Immature natural killer cell (primary cell): Measurements from ENCODE around the gene PDSS1. TPM values are rescaled to one million over a fixed set of nuclear protein-coding genes. Genes with fewer than 3 reads are reported as not detected.

Source experiments
- DNase-seq, 3 donors: peaks; one replicate each; pipeline ENCODE4 v3.0.0; 2022; ENCODE audit warnings: mixed read lengths in 1 of 3
- H3K27ac Mint-ChIP-seq, 6 donors: one replicate each; pipeline ENCODE4 v1.8.0; 2020; ENCODE audit warnings: mixed read lengths in 6 of 6, mild to moderate bottlenecking in 5 of 6, inconsistent platforms in 4 of 6, moderate library complexity in 3 of 6
- H3K27me3 Mint-ChIP-seq, 3 donors: one replicate each; pipeline ENCODE4 v1.8.0; 2020 to 2021; ENCODE audit warnings: low read depth in 3 of 3, mild to moderate bottlenecking in 3 of 3, mixed read lengths in 3 of 3, moderate library complexity in 3 of 3, inconsistent platforms in 1 of 3
- H3K36me3 Mint-ChIP-seq, 3 donors: one replicate each; pipeline ENCODE4 v1.8.0; 2020; ENCODE audit warnings: mixed read lengths in 3 of 3, inconsistent platforms in 2 of 3, mild to moderate bottlenecking in 2 of 3
- H3K4me1 Mint-ChIP-seq, 2 donors: one replicate each; pipeline ENCODE4 v1.8.0; 2020; ENCODE audit warnings: inconsistent platforms in 2 of 2, mild to moderate bottlenecking in 2 of 2, mixed read lengths in 2 of 2, moderate library complexity in 1 of 2
- H3K4me3 Mint-ChIP-seq, 5 donors: one replicate each; pipeline ENCODE4 v1.8.0; 2020; ENCODE audit warnings: mild to moderate bottlenecking in 5 of 5, mixed read lengths in 5 of 5, inconsistent platforms in 3 of 5, moderate library complexity in 3 of 5
- H3K9me3 Mint-ChIP-seq, 6 donors: one replicate each; pipeline ENCODE4 v1.8.0; 2020; ENCODE audit warnings: mild to moderate bottlenecking in 6 of 6, mixed read lengths in 6 of 6, inconsistent platforms in 4 of 6, moderate library complexity in 3 of 6
- polyA plus RNA-seq, 3 donors: library from polyadenylated mRNA; unstranded; fragments of 300-500 nt; fragmentation: Illumina TruSeq; gene quantifications; one replicate each; pipeline ENCODE4 v1.2.3, GENCODE V29; 2021

Gene PDSS1
- polyA plus RNA-seq, 3 donors from 2014 or later = 2.5 to 4.0 (median 2.7) TPM

DNA sequence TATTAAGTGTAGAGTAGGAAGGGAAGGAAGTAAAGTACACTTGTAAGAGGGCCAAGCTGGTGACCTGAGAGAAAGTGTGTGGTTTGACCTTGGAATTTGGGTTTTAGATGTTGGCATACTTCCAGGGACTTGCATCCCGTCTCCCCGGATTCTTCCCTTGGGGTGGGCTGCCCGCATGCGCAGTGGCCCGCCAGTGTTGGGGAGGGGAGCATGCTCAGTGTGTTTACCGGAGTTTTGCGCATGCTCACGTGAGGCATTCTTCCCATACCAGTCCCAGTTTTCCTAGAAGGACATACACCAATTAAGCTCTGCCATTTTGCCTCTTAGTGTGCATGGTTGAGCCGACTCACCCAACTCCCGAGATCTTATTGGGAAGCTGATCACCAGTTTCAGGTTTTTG, 9.4 kb downstream of the PDSS1 start:
- Mint-ChIP-seq H3K27ac (no peak overlapping the region), H3K4me1 (peaks cover 12 to 22% of the 10 kb centered on the region in 2 donors), H3K9me3 (peaks cover 0 to 2% (median 0%) of the 10 kb centered on the region in 6 donors), H3K36me3 (peaks cover 20 to 45% (median 31%) of the 10 kb centered on the region in 3 donors), H3K4me3 (no peak overlapping the region), H3K27me3 (peaks cover 0 to 2% (median 0%) of the 10 kb centered on the region in 3 donors)
- no peak for DNase-seq

DNA sequence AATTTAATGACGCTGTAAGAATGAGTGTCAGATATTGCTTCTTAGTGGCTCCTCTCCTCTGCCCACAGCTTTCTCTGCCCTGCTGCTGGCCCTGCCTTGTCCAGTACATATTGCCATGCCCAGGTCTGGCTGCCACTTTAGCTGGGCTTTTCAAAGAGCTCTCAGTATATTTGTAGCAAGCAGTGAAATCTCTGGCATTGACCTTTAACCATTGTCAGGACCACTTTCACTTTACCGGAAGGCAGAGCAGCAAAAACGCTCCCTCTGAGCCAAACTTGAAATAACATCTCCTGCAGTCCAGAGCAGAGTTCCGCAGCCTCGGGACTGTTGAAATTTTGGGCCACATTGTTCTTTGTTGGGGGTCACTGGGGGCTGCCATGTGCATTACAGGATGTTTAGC, 13.8 kb downstream of the PDSS1 start:
- Mint-ChIP-seq H3K4me3 (no peak overlapping the region), H3K4me1 (peaks cover 4 to 14% of the 10 kb centered on the region in 2 donors), H3K27me3 (peaks cover 0 to 2% (median 0%) of the 10 kb centered on the region in 3 donors), H3K9me3 (peaks cover 0 to 2% (median 0%) of the 10 kb centered on the region in 6 donors), H3K36me3 (peaks cover 20 to 45% (median 29%) of the 10 kb centered on the region in 3 donors), H3K27ac (no peak overlapping the region)
- DNase-seq = no peak

DNA sequence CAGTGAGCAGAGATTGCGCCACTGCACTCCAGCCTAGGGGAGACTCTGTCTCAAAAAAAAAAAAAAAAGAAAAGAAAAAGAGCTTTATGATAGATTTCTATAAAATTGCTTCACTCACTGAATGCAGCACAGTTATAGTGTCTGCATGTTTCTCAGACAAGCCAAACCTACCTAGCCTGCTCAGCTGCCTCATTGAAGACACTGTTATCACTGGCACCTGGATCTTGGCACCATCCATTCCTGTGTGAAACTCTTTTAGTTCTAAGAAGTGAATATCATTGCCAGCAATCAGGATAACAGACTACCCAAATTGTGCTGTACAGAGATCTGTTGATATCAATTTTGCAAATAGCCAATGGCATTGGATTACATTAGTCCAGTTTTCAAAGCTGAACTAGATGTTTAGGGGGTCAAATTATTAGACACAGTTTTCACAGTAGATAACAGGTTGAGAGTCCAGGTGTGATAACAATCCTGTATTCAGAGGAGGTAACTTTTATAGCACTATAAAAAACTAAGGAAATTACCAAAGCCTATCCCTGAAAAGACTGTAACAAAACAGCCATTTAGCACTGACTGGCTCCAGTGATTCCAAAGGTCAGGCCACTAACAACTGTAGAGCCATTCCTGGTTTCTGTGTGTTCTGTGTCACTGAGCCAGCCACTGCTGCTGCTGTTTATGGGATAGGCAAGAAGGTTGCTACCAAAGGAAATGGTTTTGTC, 17.1 kb downstream of the PDSS1 start:
- no peak for DNase-seq
- peak overlapping the region in 2 of 6 donors; percentile 5 to 49 for H3K27ac Mint-ChIP-seq
- H3K9me3 Mint-ChIP-seq = no peaks in the 10 kb centered on the region
- peaks cover 0 to 10% of the 10 kb centered on the region in 2 donors for H3K4me1 Mint-ChIP-seq
- H3K4me3 Mint-ChIP-seq = no peak overlapping the region
- H3K27me3 Mint-ChIP-seq = peaks cover 0 to 2% (median 0%) of the 10 kb centered on the region in 3 donors
- H3K36me3 Mint-ChIP-seq = peaks cover 9 to 28% (median 12%) of the 10 kb centered on the region in 3 donors

DNA sequence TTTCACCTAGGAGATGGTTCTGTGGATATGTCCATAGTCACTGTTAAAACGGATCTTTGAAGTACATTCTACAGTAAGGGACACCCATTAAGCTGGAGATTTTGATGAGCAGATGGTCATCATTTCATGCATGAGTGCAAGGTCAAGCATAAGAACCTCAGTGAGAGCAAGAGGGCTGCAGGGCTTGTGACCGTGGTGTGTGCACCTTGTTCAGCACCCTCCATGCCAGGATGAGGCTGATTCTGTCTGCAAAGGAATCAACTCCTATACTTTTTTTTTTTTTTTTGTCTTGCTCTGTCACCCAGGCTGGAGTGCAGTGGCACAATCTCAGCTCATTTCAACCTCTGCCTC, 17.6 kb downstream of the PDSS1 start:
- H3K36me3 Mint-ChIP-seq = peaks cover 9 to 33% (median 10%) of the 10 kb centered on the region in 3 donors

DNA sequence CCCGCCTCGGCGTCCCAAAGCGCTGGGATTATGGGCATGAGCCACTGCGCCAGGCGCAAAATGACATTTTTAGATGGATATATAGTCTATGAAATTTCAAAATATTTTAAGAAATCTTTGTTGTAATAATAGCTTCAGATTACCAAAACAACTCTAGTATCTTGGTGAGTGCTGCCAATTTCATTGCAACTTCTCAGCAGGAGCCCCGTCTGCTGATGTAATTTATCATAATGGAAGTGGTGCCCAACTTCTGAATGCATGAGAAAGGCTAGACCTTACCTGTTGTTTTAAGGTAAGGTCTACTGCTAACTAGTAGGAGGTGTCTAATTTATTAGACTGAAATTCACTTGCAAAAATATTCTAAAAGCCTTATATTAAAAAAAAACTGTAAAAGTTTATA, 20.0 kb downstream of the PDSS1 start:
- Mint-ChIP-seq H3K4me1 (peaks cover 12 to 24% of the 10 kb centered on the region in 2 donors), H3K36me3 (peaks cover 10 to 29% (median 13%) of the 10 kb centered on the region in 3 donors), H3K9me3 (no peaks in the 10 kb centered on the region), H3K27ac (no peak overlapping the region), H3K27me3 (no peaks in the 10 kb centered on the region), H3K4me3 (no peak overlapping the region)
- no peak for DNase-seq

More for the DNA sequence above, 17.6 kb downstream of the PDSS1 start:
- Mint-ChIP-seq H3K9me3 (no peaks in the 10 kb centered on the region), H3K27ac (no peak overlapping the region), H3K27me3 (no peaks in the 10 kb centered on the region), H3K4me3 (no peak overlapping the region), H3K4me1 (peaks cover 0 to 13% of the 10 kb centered on the region in 2 donors)
- DNase-seq = no peak

DNA sequence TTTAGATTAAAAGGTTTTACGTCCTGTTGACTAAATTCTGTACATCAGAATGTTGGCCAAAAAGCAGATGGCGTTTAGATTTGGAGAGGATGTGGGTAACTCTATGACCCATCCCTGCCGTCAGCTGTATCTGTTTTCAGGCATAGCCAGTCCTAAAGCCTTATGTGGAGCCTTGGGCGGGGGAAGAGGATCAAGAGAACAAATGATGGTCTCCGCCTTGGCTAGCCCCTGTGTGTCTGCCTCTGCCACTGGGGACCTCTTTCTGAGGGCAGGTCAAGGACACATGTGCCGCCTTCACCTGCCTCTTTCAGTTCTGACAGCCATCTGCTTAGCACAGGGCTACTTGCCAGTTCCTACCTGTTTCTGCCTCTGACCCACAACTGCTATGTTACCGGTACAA, 24.1 kb downstream of the PDSS1 start:
- Mint-ChIP-seq H3K27ac (peak overlapping the region; percentile 94 to 99 (median 97)), H3K4me3 (peak overlapping the region; percentile 55 to 83 (median 81)), H3K27me3 (no peaks in the 10 kb centered on the region), H3K9me3 (no peaks in the 10 kb centered on the region), H3K4me1 (peaks cover 15 to 28% of the 10 kb centered on the region in 2 donors), H3K36me3 (peaks cover 12 to 29% (median 12%) of the 10 kb centered on the region in 3 donors)
- peak; percentile 77 to 85 (median 83) for DNase-seq

DNA sequence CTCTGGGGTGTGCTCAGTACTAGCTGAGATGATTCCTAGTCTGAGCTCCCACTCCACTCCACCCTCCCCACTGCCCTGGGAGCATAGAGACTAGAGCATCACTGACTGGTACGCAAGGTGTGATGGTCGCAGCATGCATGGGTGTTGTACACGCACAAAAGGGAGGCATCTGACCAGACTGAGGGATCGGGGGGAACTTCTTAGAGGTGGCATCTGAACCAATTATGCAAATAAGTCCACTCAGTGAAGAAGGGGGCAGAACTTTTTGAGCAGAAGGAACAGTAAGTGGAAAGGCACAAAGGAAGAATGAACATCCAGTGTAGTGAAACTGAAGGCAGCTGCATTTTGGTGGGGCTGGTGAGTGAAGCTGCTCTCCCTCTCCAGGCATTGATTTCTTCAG, 25.5 kb downstream of the PDSS1 start:
- H3K27ac Mint-ChIP-seq = peak overlapping the region in 4 of 6 donors; percentile 52 to 86 (median 68)
- no peaks in the 10 kb centered on the region for H3K27me3 Mint-ChIP-seq
- peaks cover 15 to 28% of the 10 kb centered on the region in 2 donors for H3K4me1 Mint-ChIP-seq
- H3K4me3 Mint-ChIP-seq = no peak overlapping the region
- H3K36me3 Mint-ChIP-seq = peaks cover 15 to 33% (median 16%) of the 10 kb centered on the region in 3 donors
- H3K9me3 Mint-ChIP-seq = no peaks in the 10 kb centered on the region
- DNase-seq = no peak

DNA sequence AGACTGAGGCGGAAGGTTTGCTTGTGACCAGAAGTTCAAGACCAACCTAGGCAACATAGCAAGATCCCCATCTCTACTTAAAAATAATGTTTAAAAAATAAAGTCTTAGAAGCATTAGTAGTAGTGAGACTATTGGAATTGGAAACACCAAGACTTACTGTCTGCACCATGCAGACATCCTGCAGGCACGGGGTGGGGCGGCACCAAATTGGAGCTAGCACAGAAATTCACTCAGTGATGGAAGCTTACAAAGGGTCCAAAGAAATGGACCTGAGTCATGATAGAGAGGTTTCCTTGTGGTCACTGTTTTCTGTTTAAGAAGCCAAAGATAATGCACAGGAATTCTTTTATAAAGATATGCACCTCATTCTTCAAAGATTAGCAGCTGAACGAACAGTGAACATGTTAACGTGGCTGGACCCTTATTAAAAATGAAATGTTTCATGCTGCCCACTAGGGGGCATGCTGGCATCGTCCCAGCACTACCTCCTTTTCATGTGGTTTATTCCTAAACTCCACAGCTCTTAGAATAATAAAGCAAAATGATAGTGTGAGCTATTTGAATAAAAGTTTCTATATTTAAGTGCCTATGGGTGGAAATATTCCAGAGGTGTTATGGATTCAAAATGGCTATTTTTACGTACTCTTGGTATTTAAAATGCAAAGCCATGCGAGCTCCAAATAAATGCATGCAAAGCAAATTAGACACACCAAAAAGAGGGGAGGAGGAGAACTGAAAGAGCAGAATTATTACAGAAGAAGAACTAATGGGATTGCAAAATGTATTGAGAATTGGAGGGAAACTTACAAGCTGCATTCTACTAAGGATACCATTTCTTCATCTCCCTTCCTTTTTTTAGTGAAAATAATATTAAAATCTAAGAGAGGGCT, 28.6 kb downstream of the PDSS1 start:
- Mint-ChIP-seq H3K27ac (no peak overlapping the region), H3K27me3 (no peaks in the 10 kb centered on the region), H3K9me3 (no peaks in the 10 kb centered on the region), H3K4me3 (no peak overlapping the region), H3K4me1 (peaks cover 11 to 16% of the 10 kb centered on the region in 2 donors), H3K36me3 (peaks cover 10 to 22% (median 17%) of the 10 kb centered on the region in 3 donors)
- DNase-seq = peak; percentile 40 to 56 (median 56)

DNA sequence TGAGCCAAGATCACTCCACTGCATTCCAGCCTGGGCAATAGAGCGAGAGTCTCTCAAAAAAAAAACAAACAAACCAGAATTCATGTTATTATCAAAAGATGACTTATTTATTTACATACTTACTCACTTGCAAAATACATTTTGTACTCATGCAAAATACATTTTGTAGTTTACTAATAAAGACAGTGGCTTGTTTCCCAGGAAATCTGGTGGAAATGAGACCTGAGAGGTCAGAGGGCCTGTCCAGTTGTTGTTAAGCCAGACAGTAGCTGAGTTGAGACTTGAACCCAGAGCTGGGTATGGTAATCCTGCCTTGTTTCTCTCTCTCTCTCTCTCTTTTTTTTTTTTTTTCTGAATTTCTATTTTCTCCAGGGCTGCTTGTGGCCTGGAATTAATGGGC, 29.5 kb downstream of the PDSS1 start:
- H3K4me1 Mint-ChIP-seq = peaks cover 2 to 6% of the 10 kb centered on the region in 2 donors
- no peaks in the 10 kb centered on the region for H3K9me3 Mint-ChIP-seq
- no peak for DNase-seq
- peaks cover 0 to 1% (median 0%) of the 10 kb centered on the region in 3 donors for H3K27me3 Mint-ChIP-seq
- no peak overlapping the region for H3K27ac Mint-ChIP-seq
- no peak overlapping the region for H3K4me3 Mint-ChIP-seq
- H3K36me3 Mint-ChIP-seq = peaks cover 6 to 24% (median 14%) of the 10 kb centered on the region in 3 donors

DNA sequence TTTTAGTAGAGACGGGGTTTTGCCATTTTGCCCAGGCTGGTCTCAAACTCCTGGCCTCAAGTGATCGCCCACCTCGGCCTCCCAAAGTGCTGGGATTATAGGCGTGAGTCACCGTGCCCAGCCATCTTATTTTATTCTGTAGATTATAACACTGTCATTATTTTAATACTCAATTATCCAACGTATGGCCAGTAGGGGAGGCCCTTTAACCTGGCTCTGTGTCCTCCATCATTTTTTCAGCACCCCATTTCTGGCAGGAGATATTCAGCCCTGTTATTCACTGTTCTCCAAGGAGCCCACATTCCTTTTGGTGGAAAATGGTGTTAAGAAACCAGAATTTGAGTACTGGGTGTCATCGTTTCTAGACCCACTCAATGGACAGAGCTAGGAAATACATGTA, 31.5 kb downstream of the PDSS1 start:
- Mint-ChIP-seq H3K4me1 (peaks cover 0 to 4% of the 10 kb centered on the region in 2 donors), H3K4me3 (no peak overlapping the region), H3K36me3 (peaks cover 6 to 26% (median 13%) of the 10 kb centered on the region in 3 donors), H3K9me3 (no peaks in the 10 kb centered on the region), H3K27ac (no peak overlapping the region), H3K27me3 (peaks cover 0 to 1% (median 0%) of the 10 kb centered on the region in 3 donors)
- no peak for DNase-seq

DNA sequence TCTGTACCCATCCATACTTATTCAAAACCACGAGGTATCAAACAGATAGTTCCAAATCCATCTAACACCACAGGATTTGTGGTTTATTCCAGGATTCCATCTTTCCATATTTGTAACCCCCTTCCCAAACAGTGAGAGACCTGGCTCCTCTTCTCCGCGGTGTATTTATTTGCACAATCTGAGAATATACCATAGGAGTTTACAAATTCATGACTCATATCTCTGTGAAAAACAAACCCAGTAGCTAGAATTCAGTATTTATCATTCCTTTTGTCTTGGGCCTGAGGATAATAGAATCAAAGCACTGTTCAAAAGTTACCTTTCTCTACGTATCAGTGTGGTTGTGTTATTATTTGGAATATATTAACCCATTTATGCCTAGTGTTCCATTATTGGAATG, 31.9 kb downstream of the PDSS1 start:
- Mint-ChIP-seq H3K9me3 (no peaks in the 10 kb centered on the region), H3K27me3 (peaks cover 0 to 1% (median 0%) of the 10 kb centered on the region in 3 donors), H3K27ac (no peak overlapping the region), H3K4me3 (no peak overlapping the region), H3K4me1 (peaks cover 0 to 4% of the 10 kb centered on the region in 2 donors), H3K36me3 (peaks cover 6 to 22% (median 9%) of the 10 kb centered on the region in 3 donors)
- no peak for DNase-seq

DNA sequence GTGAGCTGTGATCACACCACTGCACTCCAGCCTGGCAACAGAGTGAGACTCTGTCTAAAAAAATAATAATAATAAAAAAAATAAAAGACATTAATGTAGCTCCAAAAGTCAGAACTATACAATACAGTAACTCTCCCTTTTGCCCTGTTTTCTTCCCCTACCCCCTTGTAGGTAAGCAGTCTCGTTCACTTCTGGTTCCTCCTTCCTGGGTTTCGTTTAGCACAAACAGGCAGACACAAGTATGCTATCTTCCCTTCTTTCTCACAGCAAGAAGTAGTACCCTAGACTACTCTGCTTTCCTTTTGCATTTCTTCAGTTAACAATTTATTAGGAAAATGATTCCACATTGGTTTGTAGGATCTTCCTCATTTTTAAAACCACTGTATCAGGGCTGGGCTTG, 33.1 kb downstream of the PDSS1 start:
- Mint-ChIP-seq H3K9me3 (no peaks in the 10 kb centered on the region), H3K4me1 (peaks cover 0 to 4% of the 10 kb centered on the region in 2 donors), H3K4me3 (no peak overlapping the region), H3K27me3 (peaks cover 0 to 1% (median 0%) of the 10 kb centered on the region in 3 donors), H3K36me3 (peaks cover 4 to 21% (median 9%) of the 10 kb centered on the region in 3 donors), H3K27ac (peak overlapping the region in 2 of 6 donors; percentile 40 to 49)
- DNase-seq = no peak

DNA sequence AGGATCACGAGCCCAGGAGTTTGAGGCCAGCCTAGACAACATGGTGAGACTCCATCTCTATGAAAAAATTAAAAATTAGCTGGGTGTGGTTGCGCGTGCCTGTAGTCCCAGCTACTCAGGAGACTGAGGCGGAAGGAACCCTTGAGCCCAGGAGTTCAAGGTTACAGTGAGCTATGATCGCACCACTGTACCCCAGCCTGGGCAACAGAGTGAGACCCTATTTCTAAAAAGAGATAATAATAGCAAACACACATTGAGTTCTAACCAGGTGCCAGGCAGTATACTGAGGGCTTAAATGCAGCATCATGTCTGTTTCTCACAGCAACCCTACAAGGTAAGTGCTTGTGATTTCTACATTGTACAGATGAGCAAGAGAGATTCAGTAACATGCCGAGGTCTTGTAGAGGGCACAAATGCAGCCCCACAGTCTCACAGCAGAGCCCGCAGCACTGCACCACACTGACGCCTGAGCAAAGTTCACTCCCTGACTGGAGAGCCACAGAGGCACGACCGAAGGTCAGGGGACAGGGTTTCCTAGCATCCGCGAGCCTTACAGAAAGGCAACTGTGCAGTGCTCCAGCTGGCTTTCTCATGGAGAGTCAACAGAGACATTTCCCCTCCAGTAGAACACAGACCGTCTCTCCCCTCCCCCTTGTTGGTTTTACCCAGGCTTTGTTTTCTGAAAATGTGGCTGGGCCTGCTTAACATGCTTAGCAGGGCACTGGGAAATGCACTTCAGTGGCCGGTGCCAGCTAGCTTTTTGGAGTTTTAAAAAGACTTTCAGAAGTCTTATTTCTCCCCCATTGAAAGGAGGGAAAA, 36.5 kb downstream of the PDSS1 start:
- H3K9me3 Mint-ChIP-seq = no peaks in the 10 kb centered on the region
- H3K27me3 Mint-ChIP-seq = peaks cover 0 to 2% (median 0%) of the 10 kb centered on the region in 3 donors
- no peak for DNase-seq
- peaks cover 0 to 1% of the 10 kb centered on the region in 2 donors for H3K4me1 Mint-ChIP-seq
- H3K36me3 Mint-ChIP-seq = peaks cover 0 to 14% (median 5%) of the 10 kb centered on the region in 3 donors
- no peak overlapping the region for H3K4me3 Mint-ChIP-seq
- H3K27ac Mint-ChIP-seq = no peak overlapping the region
